ENCODE data around the gene ADCY5. TPM values are rescaled to one million over a fixed set of nuclear protein-coding genes. Genes with fewer than 3 reads are reported as not detected.

Gene ADCY5
- total RNA-seq, 1 experiment from 2014 or later: 0.49 TPM

DNA sequence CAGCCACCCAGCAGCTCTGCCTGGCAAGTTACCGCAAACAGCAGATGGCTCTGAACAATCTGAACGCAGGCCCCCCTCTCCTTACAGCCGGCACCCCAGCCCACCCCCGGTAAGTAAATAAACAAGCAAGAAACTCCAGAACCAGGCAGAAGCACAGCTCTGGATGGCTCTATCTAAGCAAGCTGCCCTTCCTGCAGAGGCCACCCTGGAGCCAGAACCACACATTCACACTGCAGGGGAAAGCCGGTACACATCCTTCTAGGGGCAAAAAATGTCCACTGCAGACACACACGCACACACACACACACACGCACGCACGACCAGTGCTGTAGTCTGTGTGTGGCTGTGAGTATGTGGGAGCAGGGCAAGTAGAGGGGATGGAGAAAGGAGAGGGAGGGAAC lies 63.9 kb downstream of the ADCY5 start (continued):
- no peak for TF ChIP-seq CTCF (IDR thresholded peaks at IDR 0.05 in 2 of 3, conservative IDR thresholded peaks at IDR 0.05 in 1 of 3; ENCODE audit: borderline replicate concordance in 1 of 3, insufficient read depth in 1 of 3, low read depth in 2 of 3, low read length in 2 of 3)
- no peak for TF ChIP-seq EGR1 (IDR thresholded peaks at IDR 0.05; ENCODE audit: low read depth)
- no peak for TF ChIP-seq SRF (IDR thresholded peaks at IDR 0.05; ENCODE audit: low read depth)
- no peak for TF ChIP-seq EZH2phosphoT487 (IDR thresholded peaks at IDR 0.05; ENCODE audit: borderline replicate concordance)

DNA sequence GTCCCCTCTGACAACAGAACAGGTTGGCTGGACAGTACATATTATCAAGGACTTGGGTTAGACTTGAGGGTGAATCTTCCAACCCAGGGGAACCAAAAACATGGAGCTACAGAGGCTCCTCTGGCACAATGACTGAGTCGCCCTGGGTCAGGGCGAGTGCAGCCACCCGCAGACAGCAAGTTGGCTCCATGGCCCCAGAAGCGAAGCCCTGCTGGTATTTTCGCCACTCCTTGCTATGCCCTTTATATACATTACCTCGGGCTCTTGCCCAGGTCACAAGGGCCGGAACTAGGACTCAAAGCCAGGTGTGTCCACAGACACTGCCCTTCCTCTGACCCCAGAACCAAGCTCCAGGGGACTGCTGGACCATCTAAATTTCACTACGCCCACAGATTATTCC lies 64.6 kb downstream of the ADCY5 start:
- POLR2A ChIA-PET: no interaction called here
- Histone ChIP-seq H3K27ac (ENCODE audit: low read depth, low read length) (no peak overlapping the region), H3K4me2 (ENCODE audit: low read length) (no peak overlapping the region)

More for the DNA sequence above, 64.6 kb downstream of the ADCY5 start:
- Histone ChIP-seq H3K9me3 (ENCODE audit: control insufficient read depth in 1 of 2, insufficient read depth in 1 of 2, low read depth in 1 of 2, low read length in 2 of 2) (no peaks in the 10 kb centered on the region), H3K4me1 (ENCODE audit: control insufficient read depth in 1 of 2, insufficient read depth in 2 of 2, low read length in 2 of 2) (peaks cover 7 to 23% of the 10 kb centered on the region in 2 experiments), H3K79me2 (ENCODE audit: insufficient read depth, low read length) (no peaks in the 10 kb centered on the region), H3K9ac (ENCODE audit: low read length) (no peak overlapping the region), H3K27me3 (ENCODE audit: insufficient read depth, low read length) (no peaks in the 10 kb centered on the region), H3K36me3 (ENCODE audit: control insufficient read depth in 1 of 2, insufficient read depth in 2 of 2, low read length in 2 of 2) (no peaks in the 10 kb centered on the region), H2AFZ (ENCODE audit: low read depth, low read length, poor library complexity, severe bottlenecking) (no peak overlapping the region), H4K20me1 (ENCODE audit: insufficient read depth) (no peaks in the 10 kb centered on the region), H3K4me3 (replicated peaks in 1 of 2; ENCODE audit: low read depth in 1 of 2, low read length in 2 of 2) (no peak overlapping the region), H3K9me2 (ENCODE audit: insufficient read depth) (no peaks in the 10 kb centered on the region)
- RAD21 ChIA-PET (ENCODE audit: low non-redundant PET in 1 of 2, low total read pairs in 2 of 2, uncharacterized antibody in 2 of 2, unreplicated experiment in 2 of 2): no interaction called here
- ATAC-seq: no peak
- no peak for DNase-seq (ENCODE audit: low read depth, low spot score)
- BruUV-seq (replicated peaks): no TSS peak
- CTCF ChIA-PET: no interaction called here
- intact Hi-C loops (cut with micrococcal nuclease): no loop called here
- no peak for TF ChIP-seq ZNF274 (IDR thresholded peaks at IDR 0.05; ENCODE audit: low read depth, low read length)
- TF ChIP-seq MAX (IDR thresholded peaks at IDR 0.05): no peak
- TF ChIP-seq TCF7L2 (IDR thresholded peaks at IDR 0.05; ENCODE audit: borderline replicate concordance, extremely low read depth, insufficient read depth, insufficient read length): no peak
- TF ChIP-seq CTCF (IDR thresholded peaks at IDR 0.05 in 2 of 3, conservative IDR thresholded peaks at IDR 0.05 in 1 of 3; ENCODE audit: borderline replicate concordance in 1 of 3, insufficient read depth in 1 of 3, low read depth in 2 of 3, low read length in 2 of 3): no peak
- no peak for TF ChIP-seq POLR2AphosphoS5 (IDR thresholded peaks at IDR 0.05; ENCODE audit: low read depth, low read length)
- TF ChIP-seq POLR2A (IDR thresholded peaks at IDR 0.05; ENCODE audit: borderline replicate concordance, extremely low read depth, insufficient read depth, insufficient read length): no peak
- TF ChIP-seq ATF3 (IDR thresholded peaks at IDR 0.05): no peak
- no peak for TF ChIP-seq YY1 (IDR thresholded peaks at IDR 0.05; ENCODE audit: extremely low read depth, insufficient replicate concordance, low read depth, low read length)
- no peak for TF ChIP-seq FOSL1 (IDR thresholded peaks at IDR 0.05; ENCODE audit: low read depth)
- no peak for TF ChIP-seq RAD21 (IDR thresholded peaks at IDR 0.05; ENCODE audit: low read depth)
- no peak for TF ChIP-seq ELF1 (IDR thresholded peaks at IDR 0.05; ENCODE audit: borderline replicate concordance, low read depth)
- TF ChIP-seq ZFX (IDR thresholded peaks at IDR 0.05): no peak
- TF ChIP-seq SIN3A (IDR thresholded peaks at IDR 0.05; ENCODE audit: low read depth): no peak
- no peak for TF ChIP-seq EGR1 (IDR thresholded peaks at IDR 0.05; ENCODE audit: low read depth)
- TF ChIP-seq, protein P1, sequence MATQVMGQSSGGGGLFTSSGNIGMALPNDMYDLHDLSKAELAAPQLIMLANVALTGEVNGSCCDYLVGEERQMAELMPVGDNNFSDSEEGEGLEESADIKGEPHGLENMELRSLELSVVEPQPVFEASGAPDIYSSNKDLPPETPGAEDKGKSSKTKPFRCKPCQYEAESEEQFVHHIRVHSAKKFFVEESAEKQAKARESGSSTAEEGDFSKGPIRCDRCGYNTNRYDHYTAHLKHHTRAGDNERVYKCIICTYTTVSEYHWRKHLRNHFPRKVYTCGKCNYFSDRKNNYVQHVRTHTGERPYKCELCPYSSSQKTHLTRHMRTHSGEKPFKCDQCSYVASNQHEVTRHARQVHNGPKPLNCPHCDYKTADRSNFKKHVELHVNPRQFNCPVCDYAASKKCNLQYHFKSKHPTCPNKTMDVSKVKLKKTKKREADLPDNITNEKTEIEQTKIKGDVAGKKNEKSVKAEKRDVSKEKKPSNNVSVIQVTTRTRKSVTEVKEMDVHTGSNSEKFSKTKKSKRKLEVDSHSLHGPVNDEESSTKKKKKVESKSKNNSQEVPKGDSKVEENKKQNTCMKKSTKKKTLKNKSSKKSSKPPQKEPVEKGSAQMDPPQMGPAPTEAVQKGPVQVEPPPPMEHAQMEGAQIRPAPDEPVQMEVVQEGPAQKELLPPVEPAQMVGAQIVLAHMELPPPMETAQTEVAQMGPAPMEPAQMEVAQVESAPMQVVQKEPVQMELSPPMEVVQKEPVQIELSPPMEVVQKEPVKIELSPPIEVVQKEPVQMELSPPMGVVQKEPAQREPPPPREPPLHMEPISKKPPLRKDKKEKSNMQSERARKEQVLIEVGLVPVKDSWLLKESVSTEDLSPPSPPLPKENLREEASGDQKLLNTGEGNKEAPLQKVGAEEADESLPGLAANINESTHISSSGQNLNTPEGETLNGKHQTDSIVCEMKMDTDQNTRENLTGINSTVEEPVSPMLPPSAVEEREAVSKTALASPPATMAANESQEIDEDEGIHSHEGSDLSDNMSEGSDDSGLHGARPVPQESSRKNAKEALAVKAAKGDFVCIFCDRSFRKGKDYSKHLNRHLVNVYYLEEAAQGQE (IDR thresholded peaks at IDR 0.05; ENCODE audit: low read depth): no peak
- no peak for TF ChIP-seq EZH2 (IDR thresholded peaks at IDR 0.05)
- TF ChIP-seq EZH2phosphoT487 (IDR thresholded peaks at IDR 0.05; ENCODE audit: borderline replicate concordance): no peak
